OCI-LY7 (cell line): ENCODE measurements around the gene SMARCD1. TPM values are rescaled to one million over a fixed set of nuclear protein-coding genes. Genes with fewer than 3 reads are reported as not detected.

Experiments
- BruUV-seq: library from RNA; stranded (reverse); fragments of 400-500 nt; replicated peaks from 2 replicates; lab custom pipeline; 2021; lab: Mats Ljungman, UMichigan
- CTCF ChIA-PET: fragments of 300-600 bp; sonication (Branson Sonifier 250); formaldehyde crosslinking; loops from one replicate; lab custom pipeline; 2022; ENCODE audit warnings: antibody characterized with exemption; ENCODE audit not compliant: unreplicated experiment; lab: Charles Lee
- POLR2A ChIA-PET: fragments of 300-600 bp; sonication (Branson Sonifier 250); formaldehyde crosslinking; loops from one replicate; lab custom pipeline; 2022; ENCODE audit warnings: antibody characterized with exemption; lab: Charles Lee
- DNase-seq: peaks from one replicate; pipeline ENCODE4 v3.0.0-alpha.2; 2015; ENCODE audit warnings: low spot score
- H2AFZ ChIP-seq: fragments of 200-600 bp; sonication (generic), shearing (Covaris generic); 2 replicates; pipeline ENCODE4 v1.6.1; 2014; ENCODE audit warnings: mild to moderate bottlenecking, antibody characterized with exemption, low read length, moderate library complexity
- H3K27ac ChIP-seq: fragments of 200-600 bp; sonication (generic); 2 replicates; pipeline ENCODE4 v1.5.1; 2014; ENCODE audit warnings: mixed run types, low read depth, mild to moderate bottlenecking, moderate library complexity, low read length, inconsistent platforms; ENCODE audit not compliant: poor library complexity, severe bottlenecking
- H3K36me3 ChIP-seq: fragments of 200-600 bp; sonication (generic); 2 replicates; pipeline ENCODE4 v1.6.1; 2014; ENCODE audit warnings: mild to moderate bottlenecking, antibody characterized with exemption, low read length, moderate library complexity, mixed read lengths; ENCODE audit not compliant: insufficient read depth
- H3K4me1 ChIP-seq: fragments of 200-600 bp; sonication (generic); 2 replicates; pipeline ENCODE4 v1.5.1; 2014; ENCODE audit warnings: mild to moderate bottlenecking, low read length; ENCODE audit not compliant: insufficient read depth, poor library complexity, severe bottlenecking
- H3K4me2 ChIP-seq: fragments of 200-600 bp; sonication (generic); 2 replicates; pipeline ENCODE4 v1.6.1; 2014; ENCODE audit warnings: mild to moderate bottlenecking, low read length
- H3K4me3 ChIP-seq: fragments of 200-600 bp; sonication (generic); 2 replicates; pipeline ENCODE4 v1.5.1; 2014; ENCODE audit warnings: mild to moderate bottlenecking, low read depth, low read length; ENCODE audit not compliant: poor library complexity, severe bottlenecking
- H3K79me2 ChIP-seq: fragments of 200-600 bp; sonication (generic); 2 replicates; pipeline ENCODE4 v1.6.1; 2016; ENCODE audit warnings: low read depth, mild to moderate bottlenecking, low read length, moderate library complexity, mixed read lengths; ENCODE audit not compliant: insufficient read depth
- H3K9me2 ChIP-seq: fragments of 200-600 bp; sonication (generic); 2 replicates; pipeline ENCODE4 v1.6.1; 2016; ENCODE audit warnings: mild to moderate bottlenecking, low read length, mixed read lengths; ENCODE audit not compliant: insufficient read depth
- H3K9me3 ChIP-seq: fragments of 200-600 bp; sonication (generic); 2 replicates; pipeline ENCODE4 v1.6.1; 2014; ENCODE audit warnings: mild to moderate bottlenecking, mixed run types, low read length, mixed read lengths
- H4K20me1 ChIP-seq: fragments of 200-600 bp; sonication (generic); 2 replicates; pipeline ENCODE4 v1.6.1; 2014; ENCODE audit warnings: mild to moderate bottlenecking, antibody characterized with exemption, low read length, moderate library complexity, mixed read lengths; ENCODE audit not compliant: insufficient read depth
- CTCF ChIP-seq: fragments of 200-600 bp; sonication (generic); conservative IDR thresholded peaks from 2 replicates; pipeline ENCODE4 v1.5.1; 2014; ENCODE audit warnings: mild to moderate bottlenecking, antibody characterized with exemption, low read length, moderate library complexity, mixed read lengths
- EZH2phosphoT487 ChIP-seq: fragments of 200-600 bp; sonication (generic); IDR thresholded peaks from 2 replicates; pipeline ENCODE4 v1.6.1; 2018; ENCODE audit warnings: low read depth, borderline replicate concordance, mild to moderate bottlenecking, mixed run types, antibody characterized with exemption, low read length, moderate library complexity, mixed read lengths
- intact Hi-C: fragments of 100-400 bp; cut with micrococcal nuclease; formaldehyde crosslinking; loops from one replicate; pipeline ENCODE4 v1.10.0; 2022; ENCODE audit not compliant: unreplicated experiment
- total RNA-seq, 2 experiments: library from RNA; depleted of rRNA in 1 of 2; stranded (reverse); fragments of >200 nt in 1 of 2; shearing (Covaris generic) in 1 of 2; gene quantifications; 2 replicates each; pipeline ENCODE4 v1.2.3, GENCODE V29; 2014 to 2022

SMARCD1 gene
- total RNA-seq, 2 experiments from 2014 or later, result 92.8 to 134 TPM

DNA sequence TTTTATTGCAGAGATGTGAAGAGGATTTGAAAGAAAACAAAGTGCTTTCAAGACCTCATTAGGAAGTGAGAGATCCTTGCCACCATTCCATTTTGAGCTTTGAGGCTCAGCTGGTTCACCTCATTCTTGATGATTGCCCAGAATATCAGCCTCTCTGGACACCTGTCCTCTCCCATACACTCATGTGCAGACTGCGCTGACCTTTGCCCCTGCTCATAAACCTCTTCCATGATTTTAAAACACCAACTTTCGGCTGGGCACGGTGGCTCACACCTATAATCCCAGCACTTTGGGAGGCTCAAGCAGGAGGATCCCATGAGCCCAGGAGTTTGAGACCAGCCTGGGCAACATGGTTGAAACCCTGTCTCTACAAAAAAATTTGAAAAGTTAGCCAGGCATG lies 35.8 kb downstream of the SMARCD1 start:
- Histone ChIP-seq H3K27ac (no peak overlapping the region), H2AFZ (no peak overlapping the region), H3K9me3 (no peaks in the 10 kb centered on the region), H3K4me1 (peaks cover 6% of the 10 kb centered on the region), H4K20me1 (0 out of 2 replicates have a peak, but pooled peaks cover 4% of the 10 kb centered on the region), H3K9me2 (no peaks in the 10 kb centered on the region), H3K36me3 (peaks cover 88% of the 10 kb centered on the region), H3K4me3 (no peak overlapping the region), H3K4me2 (no peak overlapping the region), H3K79me2 (peaks cover 21% of the 10 kb centered on the region; the same call in 1 of the 2 replicates)
- ChIA-PET CTCF (interaction anchor here (0.9 to 1.0 kb wide), 2 partner anchors 8 to 11 kb away, joined by 3 to 4 read pairs; no protein-coding TSS in a partner anchor), POLR2A (interaction anchor here (1.3 kb wide), 1 partner anchor 9 kb away, joined by 3 read pairs; the partner anchor contains the start of gene COX14)
- no peak for TF ChIP-seq CTCF
- no TSS peak for BruUV-seq
- intact Hi-C loops, result no loop called here
- DNase-seq, result no peak

GRCh38 chr12:50121641-50122040 lies 36.5 kb downstream of the SMARCD1 start:
- Histone ChIP-seq H3K79me2 (peaks cover 17% of the 10 kb centered on the region; the same call in 1 of the 2 replicates), H3K4me1 (peaks cover 6% of the 10 kb centered on the region), H3K36me3 (peaks cover 85% of the 10 kb centered on the region), H4K20me1 (0 out of 2 replicates have a peak, but pooled peaks cover 4% of the 10 kb centered on the region), H2AFZ (no peak overlapping the region), H3K4me2 (no peak overlapping the region), H3K4me3 (no peak overlapping the region), H3K27ac (no peak overlapping the region), H3K9me2 (no peaks in the 10 kb centered on the region), H3K9me3 (no peaks in the 10 kb centered on the region)
- BruUV-seq, result no TSS peak
- POLR2A ChIA-PET, result interaction anchor here (1.2 kb wide), 1 partner anchor 11 kb away, joined by 4 read pairs; no protein-coding TSS in a partner anchor
- CTCF ChIA-PET, result interaction anchor here (1.0 kb wide), 2 partner anchors 8 to 12 kb away, joined by 4 read pairs; no protein-coding TSS in a partner anchor
- DNase-seq, result no peak
- intact Hi-C loops, result no loop called here
- no peak for TF ChIP-seq CTCF
- no peak for TF ChIP-seq EZH2phosphoT487

- DNase-seq, result no peak
- intact Hi-C loops, result no loop called here
- TF ChIP-seq EZH2phosphoT487 (no peak), CTCF (no peak)
- peaks cover 8% of the 10 kb centered on the region; the same call in 1 of the 2 replicates for H3K79me2 ChIP-seq
- peaks cover 6% of the 10 kb centered on the region for H3K4me1 ChIP-seq
- no peak overlapping the region for H3K27ac ChIP-seq
- CTCF ChIA-PET, result interaction anchor here (0.6 kb wide), 1 partner anchor 199 kb away, joined by 3 read pairs; no protein-coding TSS in a partner anchor
- H3K9me3 ChIP-seq, result no peaks in the 10 kb centered on the region
- 0 out of 2 replicates have a peak, but pooled peaks cover 4% of the 10 kb centered on the region for H4K20me1 ChIP-seq
- POLR2A ChIA-PET, result interaction anchor here (0.5 to 2.4 kb wide), 2 partner anchors 11 to 752 kb away, joined by 4 to 11 read pairs; partner anchors contain the start of gene COX14
- no peaks in the 10 kb centered on the region for H3K9me2 ChIP-seq
- no peak overlapping the region for H2AFZ ChIP-seq
- no TSS peak for BruUV-seq
- no peak overlapping the region for H3K4me2 ChIP-seq
- no peak overlapping the region for H3K4me3 ChIP-seq
- peaks cover 90% of the 10 kb centered on the region for H3K36me3 ChIP-seq
Observed at GRCh38 chr12:50123203-50123602, 38.1 kb downstream of the SMARCD1 start.
